H1 (cell line): ENCODE results near the gene INTS6.

Experiments
- GTF2F1 ChIP-seq: IDR thresholded peaks from 2 replicates; pipeline ENCODE4 v1.6.1; 2012; ENCODE audit warnings: low read depth, low read length, improper control_type of control experiment, borderline replicate concordance
- JUN ChIP-seq: IDR thresholded peaks from 2 replicates; pipeline ENCODE4 v1.6.1; 2011; ENCODE audit warnings: low read depth, mild to moderate bottlenecking, improper control_type of control experiment, low read length
- SP1 ChIP-seq: IDR thresholded peaks from 2 replicates; pipeline ENCODE4 v1.6.1; 2011; ENCODE audit warnings: low read depth, low read length

- no peak for TF ChIP-seq JUN
- no peak for TF ChIP-seq GTF2F1
- no peak for TF ChIP-seq SP1
Measured at GRCh38 chr13:51453207-51453958, 547 bp upstream of the INTS6 start.
